ENCODE results near the gene IGSF6. TPM values are rescaled to one million over a fixed set of nuclear protein-coding genes. Genes with fewer than 3 reads are reported as not detected.
"Not testable (repeated sequence)": the region's sequence is repeated elsewhere in the genome, so short reads cannot be mapped to it uniquely, and the experiment has no call there.

IGSF6 gene
- total and polyA plus RNA-seq, 9 donors, result 0.48 to 15.4 (median 1.3) TPM

DNA sequence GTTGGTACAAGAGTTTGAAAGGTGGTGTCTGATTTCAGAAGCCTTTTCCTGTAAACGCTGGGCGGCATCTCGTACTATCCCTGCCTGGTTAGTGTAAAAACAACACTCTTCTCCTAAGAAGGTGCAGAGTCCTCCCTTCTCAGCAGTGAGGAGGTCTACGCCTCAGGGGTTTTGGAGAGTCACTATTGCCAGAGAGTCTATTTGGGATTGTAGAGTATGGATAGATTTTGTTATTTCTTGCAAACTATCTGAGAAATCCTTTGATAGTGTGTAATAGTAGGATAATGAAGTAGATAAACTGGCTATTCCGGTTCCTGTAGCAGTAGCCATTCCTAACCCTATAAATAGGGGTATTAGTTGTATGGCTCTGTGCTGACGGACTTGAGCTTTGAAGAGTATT lies 21.5 kb downstream of the IGSF6 start:
- H3K4me1 ChIP-seq (ENCODE audit: insufficient read depth), result not testable (repeated sequence)

DNA sequence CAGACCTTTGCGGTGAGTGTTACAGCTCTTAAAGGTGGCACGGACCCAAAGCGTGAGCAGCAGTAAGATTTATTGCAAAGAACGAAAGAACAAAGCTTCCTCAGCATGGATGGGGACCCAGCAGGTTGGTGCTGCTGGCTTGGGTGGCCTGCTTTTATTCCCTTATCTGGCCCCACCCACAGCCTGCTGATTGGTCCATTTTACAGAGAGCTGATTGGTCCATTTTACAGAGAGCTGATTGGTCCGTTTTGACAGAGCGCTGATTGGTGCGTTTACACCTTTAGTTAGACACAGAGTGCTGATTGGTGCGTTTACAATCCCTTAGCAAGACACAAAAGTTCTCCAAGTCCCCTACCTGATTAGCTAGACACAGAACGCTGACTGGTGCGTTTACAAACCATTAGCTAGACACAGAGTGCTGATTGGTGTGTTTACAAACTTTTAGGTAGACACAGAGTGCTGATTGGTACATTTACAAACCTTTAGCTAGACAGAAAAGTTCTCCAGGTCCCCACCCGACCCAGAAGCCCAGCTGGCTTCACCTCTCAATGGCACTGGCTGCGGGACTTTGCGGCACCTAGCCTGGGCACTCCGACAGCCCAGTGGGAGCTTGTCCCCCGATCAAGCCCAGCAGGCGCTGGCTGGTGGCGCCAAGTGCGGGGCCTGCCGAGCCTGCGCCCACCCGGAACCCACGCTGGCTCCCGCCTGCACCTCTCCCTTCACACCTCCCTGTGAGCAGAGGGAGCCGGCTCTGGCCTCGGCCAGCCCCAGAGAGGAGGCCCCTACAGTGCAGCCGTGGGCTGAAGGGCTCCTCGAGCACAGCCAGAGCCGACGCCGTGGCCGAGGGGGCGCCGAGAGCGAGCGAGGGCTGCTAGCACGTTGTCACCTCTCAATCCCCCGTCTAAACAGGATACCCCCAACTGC lies 22.5 kb downstream of the IGSF6 start:
- not testable (repeated sequence) for H3K4me1 ChIP-seq (ENCODE audit: insufficient read depth); H3K4me3 ChIP-seq
- 96 to 98% (median 97%) methylated on average over 32 to 37 of the region's 37 CpGs for WGBS, 3 donors

More for the DNA sequence above, 21.5 kb downstream of the IGSF6 start:
- 91 to 95% (median 94%) methylated on average over 6 of the region's 6 CpGs for WGBS, 3 donors
- H3K27me3 ChIP-seq; DNase-seq; H3K9me3 ChIP-seq; H3K4me3 ChIP-seq; H3K36me3 ChIP-seq; intact Hi-C loops (cut with DNase I); H3K27ac ChIP-seq: not testable (repeated sequence)

DNA sequence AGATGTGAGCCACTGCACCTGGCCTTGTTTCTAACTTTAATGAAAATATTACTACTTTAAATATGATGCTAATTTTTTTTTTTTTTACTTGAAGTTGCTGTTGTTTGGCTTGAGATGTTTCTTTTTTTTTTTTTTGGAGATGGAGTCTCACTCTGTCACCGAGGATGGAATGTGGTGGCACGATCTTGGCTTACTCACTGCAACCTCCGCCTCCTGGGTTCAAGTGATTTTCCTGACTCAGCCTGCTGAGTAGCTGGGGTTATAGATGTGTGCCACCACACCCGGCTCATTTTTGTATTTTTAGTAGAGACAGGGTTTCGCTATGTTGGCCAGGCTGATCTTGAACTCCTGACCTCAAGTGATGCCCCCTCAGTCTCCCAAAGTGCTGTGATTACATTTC lies 23.6 kb downstream of the IGSF6 start:
- no peaks in the 10 kb centered on the region for H3K4me1 ChIP-seq (ENCODE audit: insufficient read depth)
- 87 to 95% (median 90%) methylated on average over 5 of the region's 5 CpGs for WGBS, 3 donors
- no peak for DNase-seq
- H3K9me3 ChIP-seq, result no peaks in the 10 kb centered on the region
- no peaks in the 10 kb centered on the region for H3K27me3 ChIP-seq
- no peak overlapping the region for H3K4me3 ChIP-seq
- TF ChIP-seq POLR2A (IDR thresholded peaks at IDR 0.05) (no peak), EP300 (IDR thresholded peaks at IDR 0.05) (no peak)
- TF ChIP-seq, protein P1, sequence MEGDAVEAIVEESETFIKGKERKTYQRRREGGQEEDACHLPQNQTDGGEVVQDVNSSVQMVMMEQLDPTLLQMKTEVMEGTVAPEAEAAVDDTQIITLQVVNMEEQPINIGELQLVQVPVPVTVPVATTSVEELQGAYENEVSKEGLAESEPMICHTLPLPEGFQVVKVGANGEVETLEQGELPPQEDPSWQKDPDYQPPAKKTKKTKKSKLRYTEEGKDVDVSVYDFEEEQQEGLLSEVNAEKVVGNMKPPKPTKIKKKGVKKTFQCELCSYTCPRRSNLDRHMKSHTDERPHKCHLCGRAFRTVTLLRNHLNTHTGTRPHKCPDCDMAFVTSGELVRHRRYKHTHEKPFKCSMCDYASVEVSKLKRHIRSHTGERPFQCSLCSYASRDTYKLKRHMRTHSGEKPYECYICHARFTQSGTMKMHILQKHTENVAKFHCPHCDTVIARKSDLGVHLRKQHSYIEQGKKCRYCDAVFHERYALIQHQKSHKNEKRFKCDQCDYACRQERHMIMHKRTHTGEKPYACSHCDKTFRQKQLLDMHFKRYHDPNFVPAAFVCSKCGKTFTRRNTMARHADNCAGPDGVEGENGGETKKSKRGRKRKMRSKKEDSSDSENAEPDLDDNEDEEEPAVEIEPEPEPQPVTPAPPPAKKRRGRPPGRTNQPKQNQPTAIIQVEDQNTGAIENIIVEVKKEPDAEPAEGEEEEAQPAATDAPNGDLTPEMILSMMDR (IDR thresholded peaks at IDR 0.05), result no peak
- H3K27ac ChIP-seq, result no peak overlapping the region
- intact Hi-C loops (cut with DNase I), result no loop called here
- H3K36me3 ChIP-seq, result no peaks in the 10 kb centered on the region

More for the DNA sequence above, 22.5 kb downstream of the IGSF6 start:
- H3K27ac ChIP-seq; H3K9me3 ChIP-seq; H3K27me3 ChIP-seq; DNase-seq; intact Hi-C loops (cut with DNase I); H3K36me3 ChIP-seq: not testable (repeated sequence)

DNA sequence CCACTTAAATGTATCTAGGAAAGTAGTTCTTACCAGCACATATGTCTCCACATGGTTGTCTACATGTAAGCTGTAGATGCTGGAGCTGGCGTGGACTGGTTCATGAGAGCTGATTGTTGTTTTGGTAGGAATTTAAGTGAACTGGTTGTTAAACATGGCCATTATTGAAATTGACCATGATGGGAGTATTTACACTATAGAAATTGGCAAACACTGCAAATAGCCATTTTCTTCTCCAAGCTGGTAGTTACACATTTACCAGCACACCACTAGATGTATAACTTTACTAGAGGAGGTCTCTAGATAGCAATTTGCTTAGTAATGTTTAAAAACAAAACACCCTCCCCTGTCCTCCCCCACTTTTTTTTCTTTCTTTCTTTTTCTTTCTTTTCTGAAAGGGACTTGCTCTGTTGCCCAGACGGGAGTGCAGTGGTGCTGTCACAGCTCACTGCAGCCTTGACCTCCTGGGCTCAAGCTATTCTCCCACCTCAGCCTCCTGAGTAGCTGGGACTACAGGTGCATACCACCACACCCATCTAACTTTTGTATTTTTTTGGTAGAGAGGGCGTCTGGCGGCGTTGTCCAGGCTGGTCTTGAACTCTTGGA lies 24.2 kb downstream of the IGSF6 start:
- 96 to 98% (median 97%) methylated on average over 5 of the region's 5 CpGs for WGBS, 3 donors
- Histone ChIP-seq H3K9me3 (no peaks in the 10 kb centered on the region), H3K36me3 (no peaks in the 10 kb centered on the region), H3K4me3 (no peak overlapping the region), H3K4me1 (ENCODE audit: insufficient read depth) (no peaks in the 10 kb centered on the region), H3K27ac (no peak overlapping the region), H3K27me3 (no peaks in the 10 kb centered on the region)
- DNase-seq, result no peak
- intact Hi-C loops (cut with DNase I), result no loop called here
- TF ChIP-seq POLR2A (IDR thresholded peaks at IDR 0.05), result no peak

DNA sequence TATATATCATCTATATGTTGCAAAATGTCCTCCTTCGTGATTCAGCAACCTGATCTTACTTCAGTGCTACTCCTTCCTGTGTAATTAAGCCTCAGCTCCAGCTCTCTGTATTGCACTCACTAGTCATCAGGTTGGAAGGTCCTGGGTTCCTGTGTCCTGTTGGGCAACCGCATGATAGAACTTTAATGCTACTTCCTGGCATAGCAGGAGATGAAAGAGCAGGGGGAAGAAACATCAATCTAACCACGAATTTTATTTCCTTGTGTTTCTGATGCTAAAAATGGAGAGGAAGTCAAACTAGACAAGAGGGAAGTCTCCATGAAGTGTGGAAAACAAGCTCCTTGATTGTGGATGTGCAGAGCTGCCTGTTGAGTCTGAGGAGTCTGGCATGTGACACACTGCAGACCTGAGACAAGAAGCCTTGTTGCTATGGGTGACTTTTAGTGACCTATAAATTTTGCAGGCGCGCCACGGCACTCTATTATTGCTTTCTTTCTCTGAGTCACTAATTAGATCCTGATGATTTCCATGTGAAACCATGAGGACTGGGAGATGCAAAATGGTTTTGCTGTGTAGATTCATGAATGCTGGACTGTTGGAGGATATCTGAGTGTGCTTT lies 25.6 kb downstream of the IGSF6 start:
- H3K27ac ChIP-seq, result no peak overlapping the region
- intact Hi-C loops (cut with DNase I), result no loop called here
- DNase-seq, result no peak
- TF ChIP-seq EP300 (IDR thresholded peaks at IDR 0.05) (no peak), POLR2A (IDR thresholded peaks at IDR 0.05) (no peak)
- TF ChIP-seq, protein P1 (IDR thresholded peaks at IDR 0.05), result no peak
- 58 to 66% (median 63%) methylated on average over 6 of the region's 6 CpGs for WGBS, 3 donors
- H3K4me1 ChIP-seq (ENCODE audit: insufficient read depth), result no peaks in the 10 kb centered on the region
- H3K9me3 ChIP-seq, result no peaks in the 10 kb centered on the region
- no peak overlapping the region for H3K4me3 ChIP-seq
- no peaks in the 10 kb centered on the region for H3K36me3 ChIP-seq
- no peaks in the 10 kb centered on the region for H3K27me3 ChIP-seq
